H9 (cell line): Measurements from ENCODE around the gene CORO2B. TPM values are rescaled to one million over a fixed set of nuclear protein-coding genes. Genes with fewer than 3 reads are reported as not detected.

Source experiments
- DNase-seq: peaks from one replicate; pipeline ENCODE4 v3.0.0-alpha.2; 2017
- H2AFZ ChIP-seq: one replicate; pipeline ENCODE4 v1.6.1; 2013; ENCODE audit warnings: mild to moderate bottlenecking, low read length, control low read depth, moderate library complexity
- H2AK5ac ChIP-seq: 2 replicates; pipeline ENCODE4 v1.6.1; 2013; ENCODE audit warnings: low read length, control low read depth, mixed read lengths; ENCODE audit not compliant: insufficient read length
- H2BK120ac ChIP-seq: one replicate; pipeline ENCODE4 v1.6.1; 2013; ENCODE audit warnings: low read depth, mild to moderate bottlenecking, low read length, control low read depth, inconsistent platforms; ENCODE audit not compliant: poor library complexity, severe bottlenecking
- H2BK12ac ChIP-seq: 2 replicates; pipeline ENCODE4 v1.6.1; 2013; ENCODE audit warnings: low read length, control low read depth, mixed read lengths, low read depth; ENCODE audit not compliant: insufficient read length
- H2BK15ac ChIP-seq: 2 replicates; pipeline ENCODE4 v1.6.1; 2013; ENCODE audit warnings: low read depth, low read length, control low read depth
- H2BK20ac ChIP-seq: one replicate; pipeline ENCODE4 v1.6.1; 2013; ENCODE audit warnings: low read depth, mild to moderate bottlenecking, low read length, control low read depth, inconsistent platforms; ENCODE audit not compliant: poor library complexity, severe bottlenecking
- H2BK5ac ChIP-seq: 2 replicates; pipeline ENCODE4 v1.6.1; 2013; ENCODE audit warnings: low read length, control low read depth, mixed read lengths; ENCODE audit not compliant: insufficient read length
- H3K14ac ChIP-seq: 2 replicates; pipeline ENCODE4 v1.6.1; 2013; ENCODE audit warnings: low read length, control low read depth; ENCODE audit not compliant: insufficient read depth
- H3K18ac ChIP-seq: 2 replicates; pipeline ENCODE4 v1.6.1; 2013; ENCODE audit warnings: low read depth, mild to moderate bottlenecking, mixed read lengths, low read length, control low read depth; ENCODE audit not compliant: insufficient read length
- H3K23ac ChIP-seq: 2 replicates; pipeline ENCODE4 v1.6.1; 2013; ENCODE audit warnings: low read length, control low read depth, mixed read lengths, low read depth; ENCODE audit not compliant: insufficient read length
- H3K23me2 ChIP-seq: 2 replicates; pipeline ENCODE4 v1.6.1; 2013; ENCODE audit warnings: low read depth, mild to moderate bottlenecking, mixed read lengths, low read length, control low read depth; ENCODE audit not compliant: insufficient read length, poor library complexity, severe bottlenecking
- H3K27ac ChIP-seq: 2 replicates; pipeline ENCODE4 v1.5.1; 2013; ENCODE audit warnings: low read length, control low read depth, mixed read lengths, low read depth; ENCODE audit not compliant: insufficient read length
- H3K27me3 ChIP-seq: 2 replicates; pipeline ENCODE4 v1.6.1; 2013; ENCODE audit warnings: low read length, control low read depth, inconsistent platforms; ENCODE audit not compliant: insufficient read depth
- H3K4ac ChIP-seq: 2 replicates; pipeline ENCODE4 v1.6.1; 2013; ENCODE audit warnings: low read depth, mild to moderate bottlenecking, control low read depth, inconsistent platforms, low read length, moderate library complexity
- H3K4me1 ChIP-seq: 2 replicates; pipeline ENCODE4 v1.6.1; 2013; ENCODE audit warnings: low read length, control low read depth, inconsistent platforms; ENCODE audit not compliant: insufficient read depth
- H3K4me2 ChIP-seq: 2 replicates; pipeline ENCODE4 v1.6.1; 2013; ENCODE audit warnings: low read length, control low read depth, mixed read lengths; ENCODE audit not compliant: insufficient read length, insufficient read depth
- H3K56ac ChIP-seq: 2 replicates; pipeline ENCODE4 v1.6.1; 2013; ENCODE audit warnings: low read depth, mild to moderate bottlenecking, mixed read lengths, low read length, control low read depth; ENCODE audit not compliant: insufficient read length
- H3K79me1 ChIP-seq: 2 replicates; pipeline ENCODE4 v1.6.1; 2013; ENCODE audit warnings: low read depth, mild to moderate bottlenecking, moderate library complexity, low read length, control low read depth, inconsistent platforms; ENCODE audit not compliant: insufficient read depth, poor library complexity, severe bottlenecking
- H3K79me2 ChIP-seq: 2 replicates; pipeline ENCODE4 v1.6.1; 2013; ENCODE audit warnings: low read length, control low read depth, inconsistent platforms; ENCODE audit not compliant: insufficient read depth
- H3K9ac ChIP-seq: 2 replicates; pipeline ENCODE4 v1.6.1; 2013; ENCODE audit warnings: low read length, control low read depth, mixed read lengths; ENCODE audit not compliant: insufficient read length; ENCODE audit errors: extremely low read depth
- H3K9me3 ChIP-seq: one replicate; pipeline ENCODE4 v1.6.1; 2013; ENCODE audit warnings: low read depth, low read length, inconsistent platforms; ENCODE audit not compliant: control insufficient read depth
- H3T11ph ChIP-seq: one replicate; pipeline ENCODE4 v1.6.1; 2013; ENCODE audit warnings: mild to moderate bottlenecking, low read length, control low read depth, inconsistent platforms
- H4K20me1 ChIP-seq: one replicate; pipeline ENCODE4 v1.6.1; 2013; ENCODE audit not compliant: control insufficient read depth, insufficient read length, insufficient read depth
- H4K5ac ChIP-seq: 2 replicates; pipeline ENCODE4 v1.6.1; 2013; ENCODE audit warnings: low read depth, mild to moderate bottlenecking, mixed read lengths, low read length, control low read depth; ENCODE audit not compliant: insufficient read length
- H4K8ac ChIP-seq: replicated peaks from 2 replicates; pipeline ENCODE4 v1.6.1; 2013; ENCODE audit warnings: low read length, control low read depth, mixed read lengths, low read depth; ENCODE audit not compliant: insufficient read length
- H4K91ac ChIP-seq: 2 replicates; pipeline ENCODE4 v1.6.1; 2013; ENCODE audit warnings: low read depth, mild to moderate bottlenecking, moderate library complexity, mixed read lengths, low read length, control low read depth; ENCODE audit not compliant: insufficient read length
- H3K27ac Mint-ChIP-seq, 3 experiments: 2 replicates in 2 of 3; 3 replicates in 1 of 3; pipeline ENCODE4 v1.8.0; 2020 to 2021; ENCODE audit warnings: mixed read lengths in 3 of 3, mild to moderate bottlenecking in 1 of 3, moderate library complexity in 1 of 3
- H3K27me3 Mint-ChIP-seq: 2 replicates; pipeline ENCODE4 v1.8.0; 2021; ENCODE audit warnings: low read depth, mild to moderate bottlenecking, moderate library complexity, mixed read lengths
- H3K36me3 Mint-ChIP-seq, 3 experiments: 2 replicates in 2 of 3; 3 replicates in 1 of 3; pipeline ENCODE4 v1.8.0; 2020 to 2021; ENCODE audit warnings: low read depth in 3 of 3, mixed read lengths in 3 of 3; ENCODE audit not compliant: insufficient read depth in 1 of 3
- H3K4me1 Mint-ChIP-seq, 2 experiments: 2 replicates each; pipeline ENCODE4 v1.8.0; 2020; ENCODE audit warnings: mixed read lengths in 2 of 2
- H3K4me3 Mint-ChIP-seq, 2 experiments: 2 replicates in 1 of 2; 3 replicates in 1 of 2; pipeline ENCODE4 v1.8.0; 2020 to 2021; ENCODE audit warnings: mild to moderate bottlenecking in 2 of 2, mixed read lengths in 2 of 2, moderate library complexity in 1 of 2
- H3K9me3 Mint-ChIP-seq, 2 experiments: 2 replicates in 1 of 2; 3 replicates in 1 of 2; pipeline ENCODE4 v1.8.0; 2020; ENCODE audit warnings: mild to moderate bottlenecking in 2 of 2, mixed read lengths in 2 of 2, moderate library complexity in 1 of 2
- WGBS: extraction: QIAGEN DNeasy Blood & Tissue Kit; methylation state at CpG from one replicate; pipeline ENCODE4 v1.1.7; 2013; ENCODE audit warnings: missing lambda C conversion rate, low lambda C conversion rate, mixed read lengths; ENCODE audit not compliant: insufficient read length; ENCODE audit errors: extremely low coverage; 5-methylcytosine and 5-hydroxymethylcytosine counted together
- total RNA-seq: library from RNA; stranded (reverse); gene quantifications from 2 replicates; pipeline ENCODE4 v1.2.1, GENCODE V29; 2021
- TF ChIP-seq, protein P1 (sequence below): fragments of 200-600 bp; sonication (generic); conservative IDR thresholded peaks from 3 replicates; pipeline ENCODE4 v1.8.0; 2021; ENCODE audit warnings: antibody characterized with exemption, mild to moderate bottlenecking

The CORO2B gene
- total RNA-seq, 1 experiment from 2014 or later = 3.1 TPM

DNA sequence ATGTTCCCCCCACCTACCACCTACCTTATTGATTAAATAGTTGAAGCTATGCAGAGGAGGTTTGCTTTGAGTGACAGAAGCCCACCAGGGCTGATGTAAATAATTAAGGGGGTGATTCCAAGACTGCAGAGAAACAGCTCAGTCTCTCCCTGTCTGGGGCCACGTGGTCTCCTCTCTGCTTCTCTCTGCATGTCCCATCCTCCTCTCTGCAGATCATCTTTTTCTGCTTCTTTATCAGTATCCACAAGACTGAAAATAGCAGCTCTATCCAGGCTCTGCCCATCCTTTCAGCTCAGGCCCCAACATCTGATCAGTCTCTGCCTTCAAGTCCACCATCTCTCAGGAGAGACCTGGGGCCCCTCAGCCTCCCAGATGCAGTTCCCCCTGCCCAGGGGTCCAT lies 131.1 kb downstream of the CORO2B start:
- no peak overlapping the region for H2BK5ac ChIP-seq
- H4K20me1 ChIP-seq = no peaks in the 10 kb centered on the region
- no peak overlapping the region for H3K4ac ChIP-seq
- H3K36me3 Mint-ChIP-seq = no peaks in the 10 kb centered on the region; a peak in 1 of 7 replicates
- H3T11ph ChIP-seq = no peak overlapping the region
- H3K9me3 ChIP-seq = no peaks in the 10 kb centered on the region
- no peak overlapping the region for H3K4me3 Mint-ChIP-seq
- H3K23me2 ChIP-seq = no peaks in the 10 kb centered on the region
- no peak overlapping the region for H3K27ac ChIP-seq
- TF ChIP-seq, protein P1, sequence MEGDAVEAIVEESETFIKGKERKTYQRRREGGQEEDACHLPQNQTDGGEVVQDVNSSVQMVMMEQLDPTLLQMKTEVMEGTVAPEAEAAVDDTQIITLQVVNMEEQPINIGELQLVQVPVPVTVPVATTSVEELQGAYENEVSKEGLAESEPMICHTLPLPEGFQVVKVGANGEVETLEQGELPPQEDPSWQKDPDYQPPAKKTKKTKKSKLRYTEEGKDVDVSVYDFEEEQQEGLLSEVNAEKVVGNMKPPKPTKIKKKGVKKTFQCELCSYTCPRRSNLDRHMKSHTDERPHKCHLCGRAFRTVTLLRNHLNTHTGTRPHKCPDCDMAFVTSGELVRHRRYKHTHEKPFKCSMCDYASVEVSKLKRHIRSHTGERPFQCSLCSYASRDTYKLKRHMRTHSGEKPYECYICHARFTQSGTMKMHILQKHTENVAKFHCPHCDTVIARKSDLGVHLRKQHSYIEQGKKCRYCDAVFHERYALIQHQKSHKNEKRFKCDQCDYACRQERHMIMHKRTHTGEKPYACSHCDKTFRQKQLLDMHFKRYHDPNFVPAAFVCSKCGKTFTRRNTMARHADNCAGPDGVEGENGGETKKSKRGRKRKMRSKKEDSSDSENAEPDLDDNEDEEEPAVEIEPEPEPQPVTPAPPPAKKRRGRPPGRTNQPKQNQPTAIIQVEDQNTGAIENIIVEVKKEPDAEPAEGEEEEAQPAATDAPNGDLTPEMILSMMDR = no peak
- no peak overlapping the region for H3K9ac ChIP-seq
- H3K27me3 ChIP-seq = no peaks in the 10 kb centered on the region
- H2BK12ac ChIP-seq = no peak overlapping the region
- H4K91ac ChIP-seq = no peak overlapping the region
- no peak overlapping the region for H3K4me2 ChIP-seq
- no peak overlapping the region for H2AK5ac ChIP-seq
- H3K27me3 Mint-ChIP-seq = peaks cover 2% of the 10 kb centered on the region; the same call in 1 of the 2 replicates
- no peak overlapping the region for H3K56ac ChIP-seq
- H2AFZ ChIP-seq = no peak overlapping the region
- H2BK15ac ChIP-seq = no peak overlapping the region
- no peak overlapping the region for H2BK20ac ChIP-seq
- no peak overlapping the region for H3K18ac ChIP-seq
- H3K4me1 ChIP-seq = no peaks in the 10 kb centered on the region; the same call in 1 of the 2 replicates
- H3K9me3 Mint-ChIP-seq = no peaks in the 10 kb centered on the region
- H3K79me1 ChIP-seq = no peaks in the 10 kb centered on the region
- peaks cover 0 to 2% of the 10 kb centered on the region in 2 experiments; a peak in 3 of 4 replicates for H3K4me1 Mint-ChIP-seq
- H2BK120ac ChIP-seq = no peak overlapping the region
- DNase-seq = no peak
- no peak overlapping the region for H4K5ac ChIP-seq
- no peak overlapping the region for H4K8ac ChIP-seq
- no peaks in the 10 kb centered on the region for H3K79me2 ChIP-seq
- no CpG with 5 or more reads among the region's 1 CpG for WGBS
- H3K14ac ChIP-seq = no peak overlapping the region
- H3K23ac ChIP-seq = no peak overlapping the region
- no peak overlapping the region for H3K27ac Mint-ChIP-seq
